HCT116 (cell line): Measurements from ENCODE around the gene MRPL24. TPM values are rescaled to one million over a fixed set of nuclear protein-coding genes. Genes with fewer than 3 reads are reported as not detected.

ENCODE experiments used
- ATAC-seq: fragments of 200-7000 bp; cut with Tn5 transposase; 2 replicates; pipeline ENCODE4 v1.9.1; 2020; ENCODE audit warnings: mild to moderate bottlenecking, moderate library complexity
- BruUV-seq: library from RNA; stranded (reverse); fragments of 400-500 nt; replicated peaks from 2 replicates; lab custom pipeline; 2021; lab: Mats Ljungman, UMichigan
- CTCF ChIA-PET: fragments of 300-600 bp; sonication (Branson Sonifier 250); formaldehyde crosslinking; loops from one replicate; lab custom pipeline; 2021; ENCODE audit warnings: antibody characterized with exemption; lab: Charles Lee
- POLR2A ChIA-PET: fragments of 300-600, 350-600 bp; sonication (Branson Sonifier 250); formaldehyde crosslinking; loops from one replicate; lab custom pipeline; 2021; ENCODE audit warnings: antibody characterized with exemption; lab: Charles Lee
- RAD21 ChIA-PET, 2 experiments: fragments of 300-600 bp; sonication (Branson Sonifier 250); formaldehyde crosslinking; loops; one replicate each; lab custom pipeline; 2023; ENCODE audit warnings: low total read pairs in 2 of 2; ENCODE audit not compliant: uncharacterized antibody in 2 of 2, unreplicated experiment in 2 of 2, low non-redundant PET in 1 of 2; lab: Charles Lee
- DNase-seq: peaks from one replicate; pipeline ENCODE4 v3.0.0-alpha.2; 2010; ENCODE audit warnings: low read depth, low spot score
- H2AFZ ChIP-seq: fragments of 200-600 bp; shearing (Covaris generic), sonication (generic); 2 replicates; pipeline ENCODE4 v1.6.1; 2017; ENCODE audit warnings: low read depth, mixed run types, mixed read lengths, antibody characterized with exemption, low read length; ENCODE audit not compliant: poor library complexity, severe bottlenecking
- H3K27ac ChIP-seq: 2 replicates; pipeline ENCODE4 v1.5.1; 2012; ENCODE audit warnings: low read depth, low read length
- H3K27me3 ChIP-seq: fragments of 200-600 bp; sonication (generic); 2 replicates; pipeline ENCODE4 v1.6.1; 2016; ENCODE audit warnings: mixed run types, low read length, mixed read lengths; ENCODE audit not compliant: insufficient read depth
- H3K36me3 ChIP-seq, 2 experiments: fragments of 200-500 bp in 1 of 2; fragments of 200-600 bp in 1 of 2; sonication (Bioruptor generic) in 1 of 2; sonication (generic) in 1 of 2; 2 replicates each; pipeline versions ENCODE4 v1.5.1 to v1.6.1; 2014 to 2016; ENCODE audit warnings: low read length in 2 of 2, inconsistent platforms in 1 of 2, mixed read lengths in 1 of 2, mixed run types in 1 of 2; ENCODE audit not compliant: insufficient read depth in 2 of 2, control insufficient read depth in 1 of 2
- H3K4me1 ChIP-seq, 2 experiments: fragments of 200-600 bp in 1 of 2; sonication (generic) in 1 of 2; 2 replicates each; pipeline versions ENCODE4 v1.5.1 to v1.6.1; 2012 to 2017; ENCODE audit warnings: low read length in 2 of 2, inconsistent platforms in 1 of 2, mild to moderate bottlenecking in 1 of 2, mixed read lengths in 1 of 2, mixed run types in 1 of 2, moderate library complexity in 1 of 2; ENCODE audit not compliant: insufficient read depth in 2 of 2, control insufficient read depth in 1 of 2
- H3K4me2 ChIP-seq: fragments of 200-600 bp; sonication (generic); 2 replicates; pipeline ENCODE4 v1.6.1; 2017; ENCODE audit warnings: mixed run types, low read length, mixed read lengths
- H3K4me3 ChIP-seq, 2 experiments: fragments of 200-600 bp in 1 of 2; sonication (generic) in 1 of 2; replicated peaks in 1 of 2; 2 replicates each; pipeline ENCODE4 v1.5.1; 2011 to 2016; ENCODE audit warnings: low read length in 2 of 2, control low read depth in 1 of 2, low read depth in 1 of 2, mild to moderate bottlenecking in 1 of 2, mixed read lengths in 1 of 2, mixed run types in 1 of 2
- H3K79me2 ChIP-seq: fragments of 200-600 bp; sonication (generic); 2 replicates; pipeline ENCODE4 v1.6.1; 2017; ENCODE audit warnings: mild to moderate bottlenecking, mixed run types, low read length, moderate library complexity, mixed read lengths; ENCODE audit not compliant: insufficient read depth
- H3K9ac ChIP-seq: fragments of 200-600 bp; sonication (generic); 2 replicates; pipeline ENCODE4 v1.6.1; 2016; ENCODE audit warnings: low read length, mixed read lengths
- H3K9me2 ChIP-seq: fragments of 200-600 bp; sonication (generic), shearing (Covaris generic); 2 replicates; pipeline ENCODE4 v1.6.1; 2017; ENCODE audit warnings: mixed run types, mild to moderate bottlenecking, moderate library complexity; ENCODE audit not compliant: insufficient read depth
- H3K9me3 ChIP-seq, 2 experiments: fragments of 200-500 bp in 1 of 2; fragments of 200-600 bp in 1 of 2; sonication (Bioruptor generic) in 1 of 2; sonication (generic) in 1 of 2; 2 replicates each; pipeline ENCODE4 v1.6.1; 2014 to 2017; ENCODE audit warnings: low read length in 2 of 2, mixed read lengths in 2 of 2, inconsistent platforms in 1 of 2, low read depth in 1 of 2, mild to moderate bottlenecking in 1 of 2, mixed run types in 1 of 2, moderate library complexity in 1 of 2; ENCODE audit not compliant: control insufficient read depth in 1 of 2, insufficient read depth in 1 of 2
- H4K20me1 ChIP-seq: fragments of 200-600 bp; sonication (generic), shearing (Covaris generic); 2 replicates; pipeline ENCODE4 v1.6.1; 2017; ENCODE audit warnings: mixed run types, mild to moderate bottlenecking, moderate library complexity; ENCODE audit not compliant: insufficient read depth
- ELF1 ChIP-seq: IDR thresholded peaks from 2 replicates; pipeline ENCODE4 v1.6.1; 2012; ENCODE audit warnings: low read depth, borderline replicate concordance
- EZH2 ChIP-seq: fragments of 200-600 bp; sonication (generic); IDR thresholded peaks from 2 replicates; pipeline ENCODE4 v1.6.1; 2017; ENCODE audit warnings: antibody characterized with exemption, mixed run types
- RAD21 ChIP-seq: IDR thresholded peaks from 2 replicates; pipeline ENCODE4 v1.6.1; 2012; ENCODE audit warnings: low read depth, mild to moderate bottlenecking
- SRF ChIP-seq: IDR thresholded peaks from 2 replicates; pipeline ENCODE4 v1.6.1; 2012; ENCODE audit warnings: low read depth
- ZNF274 ChIP-seq: fragments of 200-500 bp; sonication (Bioruptor generic); IDR thresholded peaks from 2 replicates; pipeline ENCODE4 v1.6.1; 2014; ENCODE audit warnings: mild to moderate bottlenecking, low read depth, low read length, inconsistent platforms
- intact Hi-C: fragments of 100-400 bp; cut with micrococcal nuclease; formaldehyde crosslinking; loops from 2 replicates; pipeline ENCODE4 v1.10.0; 2022
- total RNA-seq: library from RNA; stranded (reverse); gene quantifications from one replicate; pipeline ENCODE4 v1.2.1, GENCODE V29; 2021; ENCODE audit not compliant: unreplicated experiment
- TF ChIP-seq, protein P1 (sequence below): IDR thresholded peaks from 2 replicates; pipeline ENCODE4 v1.6.1; 2012; ENCODE audit warnings: low read depth
- TF ChIP-seq, protein P2 (sequence below), 3 experiments: fragments of 200-600 bp in 1 of 3; sonication (generic) in 1 of 3; IDR thresholded peaks in 2 of 3; conservative IDR thresholded peaks in 1 of 3; 2 replicates each; pipeline ENCODE4 v1.5.1; 2012 to 2017; ENCODE audit warnings: low read depth in 2 of 3, low read length in 2 of 3, antibody characterized with exemption in 1 of 3, borderline replicate concordance in 1 of 3, control low read depth in 1 of 3, mild to moderate bottlenecking in 1 of 3, mixed read lengths in 1 of 3, mixed run types in 1 of 3, moderate library complexity in 1 of 3; ENCODE audit not compliant: insufficient read depth in 1 of 3

MRPL24 gene
- total RNA-seq, 1 experiment from 2014 or later = 111 TPM

DNA sequence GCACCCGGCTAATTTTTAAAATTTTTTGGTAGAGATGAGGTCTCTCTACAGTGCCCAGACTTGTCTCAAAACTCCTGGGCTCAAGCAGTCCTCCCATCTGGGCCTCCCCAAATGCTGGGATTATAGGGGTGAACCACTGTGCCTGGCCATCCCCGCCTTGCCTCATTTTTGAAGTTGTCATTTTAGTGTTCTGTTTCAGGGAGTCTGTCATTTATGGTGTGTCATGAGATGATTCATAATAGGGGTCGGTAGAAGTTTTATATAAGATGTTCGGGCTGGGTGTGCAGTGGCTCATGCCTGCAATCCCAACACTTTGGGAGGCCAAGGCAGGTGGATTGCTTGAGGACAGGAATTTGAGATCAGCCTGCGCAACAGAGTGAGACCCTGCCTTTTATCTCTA is 34.9 kb upstream of the MRPL24 start (continued):
- no peak for TF ChIP-seq ELF1
- no peak for TF ChIP-seq ZNF274
- no peak for TF ChIP-seq RAD21
- TF ChIP-seq, protein P1, sequence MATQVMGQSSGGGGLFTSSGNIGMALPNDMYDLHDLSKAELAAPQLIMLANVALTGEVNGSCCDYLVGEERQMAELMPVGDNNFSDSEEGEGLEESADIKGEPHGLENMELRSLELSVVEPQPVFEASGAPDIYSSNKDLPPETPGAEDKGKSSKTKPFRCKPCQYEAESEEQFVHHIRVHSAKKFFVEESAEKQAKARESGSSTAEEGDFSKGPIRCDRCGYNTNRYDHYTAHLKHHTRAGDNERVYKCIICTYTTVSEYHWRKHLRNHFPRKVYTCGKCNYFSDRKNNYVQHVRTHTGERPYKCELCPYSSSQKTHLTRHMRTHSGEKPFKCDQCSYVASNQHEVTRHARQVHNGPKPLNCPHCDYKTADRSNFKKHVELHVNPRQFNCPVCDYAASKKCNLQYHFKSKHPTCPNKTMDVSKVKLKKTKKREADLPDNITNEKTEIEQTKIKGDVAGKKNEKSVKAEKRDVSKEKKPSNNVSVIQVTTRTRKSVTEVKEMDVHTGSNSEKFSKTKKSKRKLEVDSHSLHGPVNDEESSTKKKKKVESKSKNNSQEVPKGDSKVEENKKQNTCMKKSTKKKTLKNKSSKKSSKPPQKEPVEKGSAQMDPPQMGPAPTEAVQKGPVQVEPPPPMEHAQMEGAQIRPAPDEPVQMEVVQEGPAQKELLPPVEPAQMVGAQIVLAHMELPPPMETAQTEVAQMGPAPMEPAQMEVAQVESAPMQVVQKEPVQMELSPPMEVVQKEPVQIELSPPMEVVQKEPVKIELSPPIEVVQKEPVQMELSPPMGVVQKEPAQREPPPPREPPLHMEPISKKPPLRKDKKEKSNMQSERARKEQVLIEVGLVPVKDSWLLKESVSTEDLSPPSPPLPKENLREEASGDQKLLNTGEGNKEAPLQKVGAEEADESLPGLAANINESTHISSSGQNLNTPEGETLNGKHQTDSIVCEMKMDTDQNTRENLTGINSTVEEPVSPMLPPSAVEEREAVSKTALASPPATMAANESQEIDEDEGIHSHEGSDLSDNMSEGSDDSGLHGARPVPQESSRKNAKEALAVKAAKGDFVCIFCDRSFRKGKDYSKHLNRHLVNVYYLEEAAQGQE = no peak
- TF ChIP-seq SRF = no peak

DNA sequence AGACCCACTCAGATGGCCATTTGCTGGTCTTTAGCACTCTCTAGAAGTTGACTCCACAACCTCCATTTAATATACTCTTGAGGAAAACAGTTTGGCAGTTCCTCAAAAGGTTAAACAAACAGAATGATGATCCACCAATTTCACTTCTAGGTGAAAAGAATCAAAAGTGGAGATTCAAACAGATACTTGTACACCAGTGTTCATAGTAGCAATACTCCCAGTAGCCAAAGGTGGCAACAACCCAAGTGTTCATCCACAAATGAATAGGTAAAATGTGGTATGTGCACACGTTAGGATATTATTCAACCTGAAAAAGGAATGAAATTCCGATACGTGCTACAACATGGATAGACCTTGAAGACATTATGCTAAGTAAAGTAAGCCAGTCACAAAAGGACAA is 32.7 kb upstream of the MRPL24 start:
- Histone ChIP-seq H3K27ac (no peak overlapping the region), H3K9ac (no peak overlapping the region), H3K27me3 (no peaks in the 10 kb centered on the region), H3K4me2 (no peak overlapping the region), H2AFZ (no peak overlapping the region), H4K20me1 (no peaks in the 10 kb centered on the region), H3K79me2 (peaks cover 97% of the 10 kb centered on the region), H3K4me1 (peaks cover 7 to 11% of the 10 kb centered on the region in 2 experiments), H3K9me3 (no peaks in the 10 kb centered on the region), H3K9me2 (no peaks in the 10 kb centered on the region), H3K36me3 (peaks cover 5 to 22% of the 10 kb centered on the region in 2 experiments; a peak in 2 of 4 replicates), H3K4me3 (no peak overlapping the region)
- ChIA-PET RAD21 (no interaction called here), CTCF (no interaction called here), POLR2A (no interaction called here)
- ATAC-seq = peak; percentile 50; the same call in 1 of the 2 replicates
- no TSS peak for BruUV-seq
- no peak for DNase-seq
- intact Hi-C loops = no loop called here
- no peak for TF ChIP-seq EZH2
- TF ChIP-seq, protein P2, sequence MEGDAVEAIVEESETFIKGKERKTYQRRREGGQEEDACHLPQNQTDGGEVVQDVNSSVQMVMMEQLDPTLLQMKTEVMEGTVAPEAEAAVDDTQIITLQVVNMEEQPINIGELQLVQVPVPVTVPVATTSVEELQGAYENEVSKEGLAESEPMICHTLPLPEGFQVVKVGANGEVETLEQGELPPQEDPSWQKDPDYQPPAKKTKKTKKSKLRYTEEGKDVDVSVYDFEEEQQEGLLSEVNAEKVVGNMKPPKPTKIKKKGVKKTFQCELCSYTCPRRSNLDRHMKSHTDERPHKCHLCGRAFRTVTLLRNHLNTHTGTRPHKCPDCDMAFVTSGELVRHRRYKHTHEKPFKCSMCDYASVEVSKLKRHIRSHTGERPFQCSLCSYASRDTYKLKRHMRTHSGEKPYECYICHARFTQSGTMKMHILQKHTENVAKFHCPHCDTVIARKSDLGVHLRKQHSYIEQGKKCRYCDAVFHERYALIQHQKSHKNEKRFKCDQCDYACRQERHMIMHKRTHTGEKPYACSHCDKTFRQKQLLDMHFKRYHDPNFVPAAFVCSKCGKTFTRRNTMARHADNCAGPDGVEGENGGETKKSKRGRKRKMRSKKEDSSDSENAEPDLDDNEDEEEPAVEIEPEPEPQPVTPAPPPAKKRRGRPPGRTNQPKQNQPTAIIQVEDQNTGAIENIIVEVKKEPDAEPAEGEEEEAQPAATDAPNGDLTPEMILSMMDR (IDR thresholded peaks at IDR 0.05 in 2 of 3, conservative IDR thresholded peaks at IDR 0.05 in 1 of 3; ENCODE audit: borderline replicate concordance in 1 of 3, insufficient read depth in 1 of 3, low read depth in 2 of 3, low read length in 2 of 3) = peak in 1 of 3 experiments; percentile 27; a peak in 1 of 6 replicates
